Endodermal cell (in vitro differentiated cells): ENCODE data around the gene TYROBP. TPM values are rescaled to one million over a fixed set of nuclear protein-coding genes. Genes with fewer than 3 reads are reported as not detected.
"Not testable (repeated sequence)": the region's sequence is repeated elsewhere in the genome, so short reads cannot be mapped to it uniquely, and the experiment has no call there.

Experiments used
- DNase-seq: peaks from one replicate; pipeline ENCODE4 v3.0.0-alpha.2; 2017
- H3K27ac ChIP-seq: 2 replicates; pipeline ENCODE4 v1.5.1; 2013; ENCODE audit warnings: mild to moderate bottlenecking, low read depth, low read length, moderate library complexity
- H3K27me3 ChIP-seq: 2 replicates; pipeline ENCODE4 v1.6.1; 2013; ENCODE audit warnings: mild to moderate bottlenecking, low read length, moderate library complexity; ENCODE audit not compliant: insufficient read depth, control insufficient read depth, poor library complexity, severe bottlenecking
- H3K36me3 ChIP-seq: 2 replicates; pipeline ENCODE4 v1.7.0; 2013; ENCODE audit warnings: mild to moderate bottlenecking, low read length, moderate library complexity; ENCODE audit not compliant: control insufficient read depth, insufficient read depth
- H3K4me1 ChIP-seq: one replicate; pipeline ENCODE4 v1.7.0; 2013; ENCODE audit warnings: low read length; ENCODE audit not compliant: control insufficient read depth, insufficient read depth
- H3K4me3 ChIP-seq: 2 replicates; pipeline ENCODE4 v1.5.1; 2013; ENCODE audit warnings: mild to moderate bottlenecking, low read length, moderate library complexity
- H3K9ac ChIP-seq: 2 replicates; pipeline ENCODE4 v1.6.1; 2013; ENCODE audit warnings: mild to moderate bottlenecking, low read length, moderate library complexity; ENCODE audit not compliant: poor library complexity, severe bottlenecking; ENCODE audit errors: extremely low read depth
- H3K9me3 ChIP-seq: 2 replicates; pipeline ENCODE4 v1.6.1; 2013; ENCODE audit warnings: mild to moderate bottlenecking, low read length, moderate library complexity; ENCODE audit not compliant: control insufficient read depth
- H3K27ac Mint-ChIP-seq: 2 replicates; pipeline ENCODE4 v1.8.0; 2020; ENCODE audit warnings: mixed read lengths
- H3K27me3 Mint-ChIP-seq: 2 replicates; pipeline ENCODE4 v1.8.0; 2021; ENCODE audit warnings: mild to moderate bottlenecking, mixed read lengths; ENCODE audit not compliant: insufficient read depth
- H3K36me3 Mint-ChIP-seq: 2 replicates; pipeline ENCODE4 v1.8.0; 2020; ENCODE audit warnings: low read depth, mixed read lengths
- H3K4me1 Mint-ChIP-seq: 2 replicates; pipeline ENCODE4 v1.8.0; 2020; ENCODE audit warnings: mixed read lengths
- H3K4me3 Mint-ChIP-seq: 2 replicates; pipeline ENCODE4 v1.8.0; 2020; ENCODE audit warnings: mild to moderate bottlenecking, moderate library complexity, mixed read lengths
- H3K9me3 Mint-ChIP-seq: 2 replicates; pipeline ENCODE4 v1.8.0; 2020; ENCODE audit warnings: mild to moderate bottlenecking, mixed read lengths
- WGBS, 2 experiments: methylation state at CpG; one replicate each; pipeline versions ENCODE4 v1.1.5 to v1.1.7; 2013; ENCODE audit warnings: missing lambda C conversion rate in 2 of 2, mixed read lengths in 1 of 2; ENCODE audit not compliant: insufficient coverage in 1 of 2, insufficient read length in 1 of 2; 5-methylcytosine and 5-hydroxymethylcytosine counted together
- total RNA-seq, 2 donors: library from RNA; stranded (reverse); fragmentation: NEBNext Ultra II Directional in 1 of 2; extraction: Animal tissue kit (Norgen Biotek cat#: 25700) in 1 of 2; gene quantifications; 2 replicates in 1 of 2; 3 replicates in 1 of 2; pipeline ENCODE4 v1.2.1, GENCODE V29; 2021
- TF ChIP-seq, protein P1 (sequence below): fragments of 200-600 bp; sonication (generic); conservative IDR thresholded peaks from 2 replicates; pipeline ENCODE4 v1.5.0; 2021; ENCODE audit warnings: antibody characterized with exemption, mild to moderate bottlenecking

The TYROBP gene
- total RNA-seq, 2 donors from 2014 or later: not detected

DNA sequence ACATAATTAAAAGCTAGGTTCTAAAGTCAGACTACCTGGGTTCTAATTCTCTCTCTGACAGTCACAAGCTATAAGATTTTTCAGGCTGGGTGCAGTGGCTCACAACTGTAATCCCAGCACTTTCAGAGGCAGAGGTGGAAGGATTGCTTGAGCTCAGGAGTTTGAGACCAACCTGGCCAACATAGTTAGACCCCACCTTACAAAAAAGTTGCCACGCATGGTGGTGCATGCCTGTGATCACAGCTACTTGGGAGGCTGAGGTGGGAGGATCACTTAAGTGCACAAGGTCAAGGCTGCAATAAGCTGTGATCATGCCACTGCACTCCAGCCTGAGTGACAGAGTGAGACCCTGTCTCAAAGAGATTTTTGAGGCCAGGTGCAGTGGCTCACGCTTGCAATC lies 13.8 kb downstream of the TYROBP start:
- WGBS, 2 experiments: 100% methylated on average over 2 of the region's 2 CpGs
- H3K36me3 Mint-ChIP-seq: peaks cover 53% of the 10 kb centered on the region
- H3K27ac Mint-ChIP-seq: no peak overlapping the region
- H3K4me1 ChIP-seq: no peaks in the 10 kb centered on the region
- H3K4me1 Mint-ChIP-seq: peaks cover 5% of the 10 kb centered on the region
- no peaks in the 10 kb centered on the region for H3K9me3 ChIP-seq
- H3K27me3 Mint-ChIP-seq: no peaks in the 10 kb centered on the region
- TF ChIP-seq, protein P1, sequence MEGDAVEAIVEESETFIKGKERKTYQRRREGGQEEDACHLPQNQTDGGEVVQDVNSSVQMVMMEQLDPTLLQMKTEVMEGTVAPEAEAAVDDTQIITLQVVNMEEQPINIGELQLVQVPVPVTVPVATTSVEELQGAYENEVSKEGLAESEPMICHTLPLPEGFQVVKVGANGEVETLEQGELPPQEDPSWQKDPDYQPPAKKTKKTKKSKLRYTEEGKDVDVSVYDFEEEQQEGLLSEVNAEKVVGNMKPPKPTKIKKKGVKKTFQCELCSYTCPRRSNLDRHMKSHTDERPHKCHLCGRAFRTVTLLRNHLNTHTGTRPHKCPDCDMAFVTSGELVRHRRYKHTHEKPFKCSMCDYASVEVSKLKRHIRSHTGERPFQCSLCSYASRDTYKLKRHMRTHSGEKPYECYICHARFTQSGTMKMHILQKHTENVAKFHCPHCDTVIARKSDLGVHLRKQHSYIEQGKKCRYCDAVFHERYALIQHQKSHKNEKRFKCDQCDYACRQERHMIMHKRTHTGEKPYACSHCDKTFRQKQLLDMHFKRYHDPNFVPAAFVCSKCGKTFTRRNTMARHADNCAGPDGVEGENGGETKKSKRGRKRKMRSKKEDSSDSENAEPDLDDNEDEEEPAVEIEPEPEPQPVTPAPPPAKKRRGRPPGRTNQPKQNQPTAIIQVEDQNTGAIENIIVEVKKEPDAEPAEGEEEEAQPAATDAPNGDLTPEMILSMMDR: no peak
- no peak overlapping the region for H3K27ac ChIP-seq
- no peaks in the 10 kb centered on the region for H3K27me3 ChIP-seq
- H3K36me3 ChIP-seq: peaks cover 72% of the 10 kb centered on the region
- H3K9ac ChIP-seq: no peak overlapping the region
- H3K4me3 Mint-ChIP-seq: no peak overlapping the region
- DNase-seq: no peak
- no peaks in the 10 kb centered on the region for H3K9me3 Mint-ChIP-seq
- H3K4me3 ChIP-seq: no peak overlapping the region

DNA sequence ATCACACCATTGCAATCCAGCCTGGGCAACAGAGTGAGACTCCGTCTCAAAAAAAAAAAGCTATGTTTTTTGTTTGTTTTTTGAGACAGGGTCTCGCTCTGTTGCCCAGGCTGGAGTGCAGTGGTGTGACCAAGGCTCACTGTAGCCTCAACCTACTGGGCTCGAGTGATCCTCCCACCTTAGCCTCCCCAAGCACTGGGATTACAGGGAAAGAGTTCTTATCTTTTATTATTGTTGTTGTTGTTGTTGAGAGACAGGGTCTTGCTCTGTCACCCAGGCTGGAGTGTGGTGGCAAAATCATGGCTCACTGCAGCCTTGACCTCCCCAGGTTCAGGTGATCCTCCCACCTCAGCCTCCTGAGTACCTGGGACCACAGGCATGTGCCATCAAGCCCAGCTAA lies 16.3 kb downstream of the TYROBP start:
- not testable (repeated sequence) for H3K4me1 ChIP-seq
- peaks cover 67% of the 10 kb centered on the region for H3K36me3 Mint-ChIP-seq

DNA sequence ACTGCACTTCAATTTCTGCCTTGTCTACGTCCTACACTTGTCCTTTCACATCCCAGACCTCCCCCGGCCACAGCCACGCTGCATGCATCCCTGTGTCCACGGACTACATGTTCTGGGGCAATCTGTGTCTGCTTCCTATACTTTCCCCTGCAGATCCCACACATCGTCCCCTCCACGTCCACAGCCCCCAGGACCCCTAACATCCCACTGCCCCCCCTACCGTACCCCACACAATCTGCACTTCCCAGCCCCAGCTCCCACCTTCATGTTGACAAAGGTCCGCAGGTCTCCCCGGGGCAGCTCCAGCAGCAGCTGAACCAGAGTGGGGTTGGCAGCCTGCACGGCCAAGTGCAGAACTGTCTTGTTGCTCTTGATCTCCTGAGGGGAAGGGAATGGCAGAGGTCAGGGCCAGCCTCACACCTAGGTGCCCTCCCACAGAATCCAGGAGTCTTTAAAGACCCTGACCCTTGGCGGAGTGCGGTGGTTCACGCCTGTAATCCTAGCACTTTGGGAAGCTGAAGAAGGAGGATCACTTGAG lies 17.9 kb downstream of the TYROBP start:
- no peak overlapping the region for H3K4me3 ChIP-seq
- DNase-seq: no peak
- no peak overlapping the region for H3K27ac ChIP-seq
- Mint-ChIP-seq H3K36me3 (peaks cover 66% of the 10 kb centered on the region), H3K27me3 (no peaks in the 10 kb centered on the region), H3K4me3 (no peak overlapping the region), H3K9me3 (no peaks in the 10 kb centered on the region), H3K4me1 (no peaks in the 10 kb centered on the region), H3K27ac (no peak overlapping the region)
- no peaks in the 10 kb centered on the region for H3K27me3 ChIP-seq
- no peak overlapping the region for H3K9ac ChIP-seq
- TF ChIP-seq, protein P1: no peak
- H3K9me3 ChIP-seq: no peaks in the 10 kb centered on the region
- WGBS, 2 experiments: 94 to 95% methylated on average over 5 to 13 of the region's 13 CpGs
- H3K4me1 ChIP-seq: no peaks in the 10 kb centered on the region
- peaks cover 60% of the 10 kb centered on the region for H3K36me3 ChIP-seq

More for the DNA sequence above, 16.3 kb downstream of the TYROBP start:
- not testable (repeated sequence) for H3K4me3 ChIP-seq, H3K9me3 ChIP-seq, H3K27ac Mint-ChIP-seq, H3K4me3 Mint-ChIP-seq, H3K27me3 Mint-ChIP-seq, DNase-seq, H3K27ac ChIP-seq, H3K9ac ChIP-seq, H3K27me3 ChIP-seq, H3K9me3 Mint-ChIP-seq, H3K4me1 Mint-ChIP-seq
- H3K36me3 ChIP-seq: peaks cover 75% of the 10 kb centered on the region
- 97% methylated on average over 3 of the region's 3 CpGs; no CpG with 5 or more reads in 1 of the 2 experiments for WGBS, 2 experiments
